CD14-positive monocyte (primary cell): ENCODE results near the gene CISD3. TPM values are rescaled to one million over a fixed set of nuclear protein-coding genes. Genes with fewer than 3 reads are reported as not detected.

Experiments
- DNase-seq, 3 donors: peaks; one replicate each; pipeline ENCODE4 v3.0.0-alpha.2; 2011 to 2022
- H2AFZ ChIP-seq: 2 replicates; pipeline ENCODE4 v1.6.0; 2012; ENCODE audit warnings: mild to moderate bottlenecking, low read depth, low read length, inconsistent platforms; ENCODE audit not compliant: insufficient read depth, poor library complexity, severe bottlenecking
- H3K27ac ChIP-seq, 2 donors: 1 replicate in 1 of 2; 2 replicates in 1 of 2; pipeline ENCODE4 v1.5.1; 2012 to 2013; ENCODE audit warnings: low read length in 2 of 2, control low read depth in 1 of 2, inconsistent platforms in 1 of 2, low read depth in 1 of 2, mild to moderate bottlenecking in 1 of 2
- H3K27me3 ChIP-seq, 2 donors: one replicate each; pipeline versions ENCODE4 v1.6.0 to v1.6.1; 2011 to 2013; ENCODE audit warnings: low read length in 2 of 2; ENCODE audit not compliant: control insufficient read depth in 2 of 2, insufficient read depth in 2 of 2
- H3K36me3 ChIP-seq, 2 donors: replicated peaks in 1 of 2; 1 replicate in 1 of 2; 2 replicates in 1 of 2; pipeline versions ENCODE4 v1.5.1 to v1.6.1; 2012 to 2013; ENCODE audit warnings: low read length in 2 of 2, control low read depth in 1 of 2, inconsistent platforms in 1 of 2, mild to moderate bottlenecking in 1 of 2; ENCODE audit not compliant: insufficient read depth in 2 of 2, control insufficient read depth in 1 of 2
- H3K4me1 ChIP-seq, 2 donors: 1 replicate in 1 of 2; 2 replicates in 1 of 2; pipeline versions ENCODE4 v1.5.1 to v1.6.1; 2012 to 2013; ENCODE audit warnings: low read length in 2 of 2, control low read depth in 1 of 2, inconsistent platforms in 1 of 2, mild to moderate bottlenecking in 1 of 2, moderate library complexity in 1 of 2; ENCODE audit not compliant: insufficient read depth in 2 of 2, control insufficient read depth in 1 of 2
- H3K4me2 ChIP-seq: replicated peaks from 2 replicates; pipeline ENCODE3; 2012; ENCODE audit warnings: low read length, moderate library complexity, mild to moderate bottlenecking; ENCODE audit not compliant: poor library complexity, severe bottlenecking; ENCODE audit errors: extremely low read depth
- H3K4me3 ChIP-seq, 3 experiments: fragments of 200-600 bp in 1 of 3; sonication (generic) in 1 of 3; replicated peaks in 1 of 3; 1 replicate in 2 of 3; 2 replicates in 1 of 3; pipeline ENCODE4 v1.5.1; 2011 to 2013; ENCODE audit warnings: low read length in 3 of 3, mild to moderate bottlenecking in 3 of 3, control low read depth in 2 of 3, low read depth in 2 of 3, inconsistent platforms in 1 of 3, moderate library complexity in 1 of 3
- H3K79me2 ChIP-seq: 2 replicates; pipeline ENCODE4 v1.6.0; 2012; ENCODE audit warnings: mild to moderate bottlenecking, control low read depth, inconsistent platforms, low read length, moderate library complexity; ENCODE audit not compliant: insufficient read depth
- H3K9ac ChIP-seq: 2 replicates; pipeline ENCODE4 v1.6.0; 2017; ENCODE audit warnings: low read length, mild to moderate bottlenecking; ENCODE audit not compliant: insufficient read depth, poor library complexity, severe bottlenecking
- H3K9me3 ChIP-seq, 2 donors: replicated peaks in 1 of 2; 1 replicate in 1 of 2; 2 replicates in 1 of 2; pipeline versions ENCODE4 v1.5.1 to v1.6.1; 2012 to 2013; ENCODE audit warnings: low read length in 2 of 2, control low read depth in 1 of 2; ENCODE audit not compliant: control insufficient read depth in 1 of 2, insufficient read depth in 1 of 2
- H4K20me1 ChIP-seq: 2 replicates; pipeline ENCODE4 v1.6.0; 2012; ENCODE audit warnings: mild to moderate bottlenecking, low read length, control low read depth, moderate library complexity; ENCODE audit not compliant: insufficient read depth
- H3K27ac Mint-ChIP-seq, 7 donors: one replicate each; pipeline ENCODE4 v1.8.0; 2020; ENCODE audit warnings: mild to moderate bottlenecking in 7 of 7, mixed read lengths in 7 of 7, moderate library complexity in 6 of 7, inconsistent platforms in 2 of 7
- H3K27me3 Mint-ChIP-seq, 3 donors: one replicate each; pipeline ENCODE4 v1.8.0; 2021 to 2022; ENCODE audit warnings: low read depth in 3 of 3, mild to moderate bottlenecking in 3 of 3, mixed read lengths in 3 of 3, moderate library complexity in 3 of 3, inconsistent platforms in 1 of 3
- H3K36me3 Mint-ChIP-seq, 2 donors: one replicate each; pipeline ENCODE4 v1.8.0; 2020; ENCODE audit warnings: mixed read lengths in 2 of 2, inconsistent platforms in 1 of 2, mild to moderate bottlenecking in 1 of 2
- H3K4me1 Mint-ChIP-seq: one replicate; pipeline ENCODE4 v1.8.0; 2020; ENCODE audit warnings: mild to moderate bottlenecking, mixed read lengths
- H3K4me3 Mint-ChIP-seq, 2 donors: one replicate each; pipeline ENCODE4 v1.8.0; 2020; ENCODE audit warnings: mild to moderate bottlenecking in 2 of 2, mixed read lengths in 2 of 2, moderate library complexity in 1 of 2
- H3K9me3 Mint-ChIP-seq, 7 donors: one replicate each; pipeline ENCODE4 v1.8.0; 2020 to 2022; ENCODE audit warnings: mixed read lengths in 7 of 7, mild to moderate bottlenecking in 6 of 7, moderate library complexity in 6 of 7, inconsistent platforms in 2 of 7
- CTCF ChIP-seq: fragments of 200-600 bp; IDR thresholded peaks from one replicate; pipeline ENCODE4 v1.8.0; 2022; ENCODE audit warnings: antibody characterized with exemption, mild to moderate bottlenecking
- WGBS: methylation state at CpG from one replicate; pipeline ENCODE4 v1.1.5; 2013; ENCODE audit warnings: missing lambda C conversion rate; ENCODE audit not compliant: insufficient coverage; 5-methylcytosine and 5-hydroxymethylcytosine counted together
- intact Hi-C, 2 donors: fragments of 100-400 bp; cut with micrococcal nuclease; formaldehyde crosslinking; loops; one replicate each; pipeline versions ENCODE4 v1.15.0 to v1.15.1; 2023
- polyA plus RNA-seq, 3 donors: library from polyadenylated mRNA; depleted of rRNA in 1 of 3; unstranded in 2 of 3; stranded (reverse) in 1 of 3; fragments of 300-500 nt in 2 of 3; fragments of >200 nt in 1 of 3; fragmentation: Illumina TruSeq in 2 of 3; gene quantifications; 1 replicate in 2 of 3; 2 replicates in 1 of 3; pipeline ENCODE4 v1.2.3, GENCODE V29; 2012 to 2021

The CISD3 gene
- polyA plus RNA-seq, 3 donors, result 7.1 to 61.2 (median 53.4) TPM

- Mint-ChIP-seq H3K27ac (no peak overlapping the region), H3K4me1 (peaks cover 39% of the 10 kb centered on the region), H3K9me3 (peaks cover 0 to 2% (median 0%) of the 10 kb centered on the region in 7 donors), H3K36me3 (peaks cover 44 to 54% of the 10 kb centered on the region in 2 donors), H3K4me3 (peak overlapping the region in 1 of 2 donors; percentile 9), H3K27me3 (peaks cover 9 to 16% (median 12%) of the 10 kb centered on the region in 3 donors)
- no peak for DNase-seq
- Histone ChIP-seq H3K4me2 (no peak overlapping the region), H4K20me1 (peaks cover 19% of the 10 kb centered on the region), H3K4me3 (no peak overlapping the region), H3K9me3 (no peaks in the 10 kb centered on the region), H3K36me3 (peaks cover 24 to 54% of the 10 kb centered on the region in 2 donors), H2AFZ (no peak overlapping the region), H3K9ac (no peak overlapping the region), H3K4me1 (peaks cover 14 to 19% of the 10 kb centered on the region in 2 donors), H3K27ac (no peak overlapping the region), H3K27me3 (peaks cover 0 to 6% of the 10 kb centered on the region in 2 donors), H3K79me2 (peaks cover 8% of the 10 kb centered on the region)
- 89% methylated on average over 10 of the region's 13 CpGs for WGBS
- intact Hi-C loops, result loop anchor here in 1 of 2 donors (10.0 kb wide), 1 partner anchor 155 kb away; no protein-coding TSS in a partner anchor
- TF ChIP-seq CTCF, result no peak
These were observed 20.1 kb upstream of the CISD3 start for GRCh38 chr17:38709864-38710603.

GRCh38 chr17:38710604-38710962 is 19.6 kb upstream of the CISD3 start:
- H3K4me1 ChIP-seq, result peaks cover 14 to 19% of the 10 kb centered on the region in 2 donors
- H2AFZ ChIP-seq, result no peak overlapping the region
- no peak for DNase-seq
- H3K27me3 Mint-ChIP-seq, result peaks cover 9 to 16% (median 12%) of the 10 kb centered on the region in 3 donors
- H3K27me3 ChIP-seq, result peaks cover 0 to 6% of the 10 kb centered on the region in 2 donors
- peaks cover 8% of the 10 kb centered on the region for H3K79me2 ChIP-seq
- TF ChIP-seq CTCF, result no peak
- no peak overlapping the region for H3K9ac ChIP-seq
- 95% methylated on average over 3 of the region's 3 CpGs for WGBS
- H3K36me3 ChIP-seq, result peaks cover 29 to 58% of the 10 kb centered on the region in 2 donors
- H3K9me3 Mint-ChIP-seq, result peaks cover 0 to 2% (median 0%) of the 10 kb centered on the region in 7 donors
- H3K4me1 Mint-ChIP-seq, result peaks cover 39% of the 10 kb centered on the region
- intact Hi-C loops, result no loop called here
- H4K20me1 ChIP-seq, result peaks cover 19% of the 10 kb centered on the region
- H3K36me3 Mint-ChIP-seq, result peaks cover 48 to 58% of the 10 kb centered on the region in 2 donors
- H3K4me2 ChIP-seq, result no peak overlapping the region
- H3K4me3 Mint-ChIP-seq, result no peak overlapping the region
- H3K4me3 ChIP-seq, result no peak overlapping the region
- H3K27ac Mint-ChIP-seq, result no peak overlapping the region
- no peak overlapping the region for H3K27ac ChIP-seq
- no peaks in the 10 kb centered on the region for H3K9me3 ChIP-seq
